Keratinocyte (primary cell): ENCODE measurements around the gene S100A12. TPM values are rescaled to one million over a fixed set of nuclear protein-coding genes. Genes with fewer than 3 reads are reported as not detected.

Experiments
- DNase-seq: peaks from one replicate; pipeline ENCODE4 v3.0.0-alpha.2; 2011; ENCODE audit warnings: low read depth, missing footprints, low spot score
- FAIRE-seq: peaks from 2 replicates; lab custom pipeline; 2011; peaks lifted over from hg19 to GRCh38; lab: Jason Lieb, UNC
- H2AFZ ChIP-seq: 2 replicates; pipeline ENCODE4 v1.6.0; 2012; ENCODE audit warnings: low read length, control low read depth, inconsistent platforms; ENCODE audit not compliant: control insufficient read depth
- H3K27ac ChIP-seq: 2 replicates; pipeline ENCODE4 v1.5.1; 2011; ENCODE audit warnings: low read length; ENCODE audit not compliant: control insufficient read depth, insufficient read depth
- H3K27me3 ChIP-seq: 3 replicates; pipeline ENCODE4 v1.6.0; 2011; ENCODE audit warnings: low read length; ENCODE audit not compliant: control insufficient read depth, insufficient read depth; ENCODE audit errors: extremely low read depth
- H3K36me3 ChIP-seq, 2 experiments: 2 replicates in 1 of 2; 3 replicates in 1 of 2; pipeline ENCODE4 v1.5.1; 2011; ENCODE audit warnings: low read length in 2 of 2, mild to moderate bottlenecking in 1 of 2; ENCODE audit not compliant: control insufficient read depth in 2 of 2, insufficient read depth in 2 of 2; ENCODE audit errors: extremely low read depth in 1 of 2
- H3K4me1 ChIP-seq: 3 replicates; pipeline ENCODE4 v1.5.1; 2011; ENCODE audit warnings: low read length; ENCODE audit not compliant: control insufficient read depth, insufficient read depth; ENCODE audit errors: extremely low read depth
- H3K4me2 ChIP-seq: 3 replicates; pipeline ENCODE4 v1.6.0; 2011; ENCODE audit warnings: low read depth, low read length; ENCODE audit not compliant: control insufficient read depth, insufficient read depth; ENCODE audit errors: extremely low read depth
- H3K4me3 ChIP-seq, 3 experiments: fragments of 200-600 bp in 1 of 3; sonication (generic) in 1 of 3; 2 replicates in 2 of 3; 3 replicates in 1 of 3; pipeline ENCODE4 v1.5.1; 2011 to 2016; ENCODE audit warnings: low read length in 3 of 3, mild to moderate bottlenecking in 3 of 3, control low read depth in 2 of 3, inconsistent platforms in 1 of 3, low read depth in 1 of 3, mixed read lengths in 1 of 3, mixed run types in 1 of 3, moderate library complexity in 1 of 3; ENCODE audit not compliant: control insufficient read depth in 2 of 3, insufficient read depth in 2 of 3; ENCODE audit errors: extremely low read depth in 1 of 3
- H3K79me2 ChIP-seq: 2 replicates; pipeline ENCODE4 v1.6.0; 2012; ENCODE audit warnings: low read length; ENCODE audit not compliant: control insufficient read depth, insufficient read depth
- H3K9ac ChIP-seq: 3 replicates; pipeline ENCODE4 v1.6.0; 2011; ENCODE audit warnings: low read length; ENCODE audit not compliant: control insufficient read depth, insufficient read depth; ENCODE audit errors: extremely low read depth
- H3K9me1 ChIP-seq: 3 replicates; pipeline ENCODE4 v1.6.0; 2011; ENCODE audit warnings: low read length; ENCODE audit not compliant: control insufficient read depth, insufficient read depth; ENCODE audit errors: extremely low read depth
- H3K9me3 ChIP-seq: 2 replicates; pipeline ENCODE4 v1.5.1; 2012; ENCODE audit warnings: low read depth, low read length; ENCODE audit not compliant: control insufficient read depth
- H4K20me1 ChIP-seq: 3 replicates; pipeline ENCODE4 v1.6.0; 2011; ENCODE audit warnings: low read length; ENCODE audit not compliant: control insufficient read depth, insufficient read depth; ENCODE audit errors: extremely low read depth
- CTCF ChIP-seq, 3 experiments: IDR thresholded peaks in 1 of 3; conservative IDR thresholded peaks in 1 of 3; optimal IDR thresholded peaks in 1 of 3; 2 replicates in 2 of 3; 3 replicates in 1 of 3; pipeline versions ENCODE3 to v1.5.1; 2011; ENCODE audit warnings: low read length in 3 of 3, mild to moderate bottlenecking in 3 of 3, moderate library complexity in 2 of 3, control low read depth in 1 of 3, inconsistent platforms in 1 of 3; ENCODE audit not compliant: insufficient read depth in 2 of 3; ENCODE audit errors: extremely low read depth in 1 of 3
- EZH2 ChIP-seq: IDR thresholded peaks from one replicate; pipeline ENCODE4 v1.6.1; 2012; ENCODE audit warnings: inconsistent platforms, mild to moderate bottlenecking, low read length, moderate library complexity
- dilution Hi-C: fragments of 300-500 bp; cut with MboI; formaldehyde crosslinking; loops from one replicate; pipeline ENCODE4 v1.7.0; 2020; ENCODE audit warnings: low sequenced_read_pairs; ENCODE audit not compliant: extremely low pct_ligation_motif_present
- polyA plus RNA-seq, 5 experiments: library from polyadenylated mRNA; depleted of rRNA in 3 of 5; stranded (reverse) in 3 of 5; stranded (forward) in 1 of 5; unstranded in 1 of 5; fragments of >200 nt; gene quantifications; 1 replicate in 1 of 5; 2 replicates in 3 of 5; 3 replicates in 1 of 5; pipeline versions ENCODE4 v1.2.1 to v1.2.3, GENCODE V29; 2011 to 2012; ENCODE audit warnings: missing spikeins in 2 of 5, low read depth in 1 of 5, low replicate concordance in 1 of 5

Gene S100A12
- polyA plus RNA-seq, 1 donor (not counting 4 experiments of a cell fraction or from before 2014, with no cell fraction given), result 1.5 TPM

GRCh38 chr1:153392258-153392657 is 16.8 kb upstream of the S100A12 start:
- dilution Hi-C loops, result no loop called here
- Histone ChIP-seq H3K9me3 (no peaks in the 10 kb centered on the region), H4K20me1 (no peaks in the 10 kb centered on the region), H2AFZ (no peak overlapping the region), H3K4me3 (no peak overlapping the region), H3K79me2 (no peaks in the 10 kb centered on the region), H3K27ac (no peak overlapping the region), H3K9me1 (no peaks in the 10 kb centered on the region), H3K36me3 (no peaks in the 10 kb centered on the region), H3K9ac (no peak overlapping the region), H3K27me3 (peaks cover 7% of the 10 kb centered on the region), H3K4me2 (no peak overlapping the region), H3K4me1 (peaks cover 32% of the 10 kb centered on the region)
- no peak for TF ChIP-seq EZH2
- no peak for TF ChIP-seq CTCF (optimal IDR thresholded peaks at IDR 0.05 in 1 of 3, IDR thresholded peaks at IDR 0.05 in 1 of 3, conservative IDR thresholded peaks at IDR 0.05 in 1 of 3; ENCODE audit: extremely low read depth in 1 of 3, insufficient read depth in 2 of 3, low read length in 3 of 3)
- DNase-seq (no peak), FAIRE-seq (no peak)

GRCh38 chr1:153390938-153391710 is 15.7 kb upstream of the S100A12 start, which contains the start of gene S100A8:
TSS of gene S100A8 (minus strand) at chr1:153391073. CDS start at chr1:153390535, 538 bp downstream.
- H3K9me1 ChIP-seq, result no peaks in the 10 kb centered on the region
- no peak for TF ChIP-seq EZH2
- peak within 1 kb of the TSS in 1 of 3 experiments; percentile 12 for H3K4me3 ChIP-seq
- H3K9ac ChIP-seq, result no peak within 1 kb of the TSS
- H2AFZ ChIP-seq, result no peak within 1 kb of the TSS
- no peak within 1 kb of the TSS for H3K27ac ChIP-seq
- H4K20me1 ChIP-seq, result no peaks in the 10 kb centered on the region
- no peak for DNase-seq
- dilution Hi-C loops, result no loop called here
- no peaks in the 10 kb centered on the region for H3K36me3 ChIP-seq
- H3K4me1 ChIP-seq, result peaks cover 44% of the 10 kb centered on the region
- H3K4me2 ChIP-seq, result peak within 1 kb of the TSS; percentile 30
- H3K9me3 ChIP-seq, result no peaks in the 10 kb centered on the region
- peak; percentile 82 for FAIRE-seq
- H3K79me2 ChIP-seq, result no peaks in the 10 kb centered on the region
- peaks cover 7% of the 10 kb centered on the region for H3K27me3 ChIP-seq
